ENCODE results near the gene MYT1. TPM values are rescaled to one million over a fixed set of nuclear protein-coding genes. Genes with fewer than 3 reads are reported as not detected.
A peak's percentile ranks its signal among the peaks of the same experiment; 100 is the strongest.

MYT1 gene
- total and polyA plus RNA-seq, 2 of the 13 experiments (the other 11 are each of a cell fraction or from before 2014, with no cell fraction given), result 0.58 to 2.5 TPM

- TF ChIP-seq HINFP (CRISPR knock-in tag; IDR thresholded peaks at IDR 0.05; ENCODE audit: low read depth) (peak; percentile 74; the same call in 1 of the 2 replicates), MAX (IDR thresholded peaks at IDR 0.05) (peak; percentile 96), ZNF383 (CRISPR knock-in tag; IDR thresholded peaks at IDR 0.05; ENCODE audit: borderline replicate concordance) (no peak), HIVEP1 (CRISPR knock-in tag; IDR thresholded peaks at IDR 0.05) (peak; percentile 93), CCDC6 (CRISPR knock-in tag; IDR thresholded peaks at IDR 0.05) (peak; percentile 80; the same call in 1 of the 2 replicates), ATF1 (CRISPR knock-in tag; IDR thresholded peaks at IDR 0.05) (no peak), SNRNP70 (IDR thresholded peaks at IDR 0.05; ENCODE audit: low read depth, low read length) (no peak), TBL1XR1 (IDR thresholded peaks at IDR 0.05; ENCODE audit: borderline replicate concordance, low read length, partially characterized antibody) (peak; percentile 64), JUND (CRISPR knock-in tag; IDR thresholded peaks at IDR 0.05) (peak; percentile 74; the same call in 1 of the 2 replicates), ZNF556 (CRISPR knock-in tag; IDR thresholded peaks at IDR 0.05; ENCODE audit: borderline replicate concordance) (peak; percentile 93), ZNF782 (CRISPR knock-in tag; IDR thresholded peaks at IDR 0.05; ENCODE audit: borderline replicate concordance) (peak; percentile 90; the same call in 1 of the 2 replicates), ZNF24 (IDR thresholded peaks at IDR 0.05) (no peak), ZNF547 (CRISPR knock-in tag; IDR thresholded peaks at IDR 0.05) (no peak), ZNF17 (CRISPR knock-in tag; IDR thresholded peaks at IDR 0.05) (no peak), PAWR (CRISPR knock-in tag; IDR thresholded peaks at IDR 0.05; ENCODE audit: borderline replicate concordance) (no peak)
- TF ChIP-seq, protein P1, sequence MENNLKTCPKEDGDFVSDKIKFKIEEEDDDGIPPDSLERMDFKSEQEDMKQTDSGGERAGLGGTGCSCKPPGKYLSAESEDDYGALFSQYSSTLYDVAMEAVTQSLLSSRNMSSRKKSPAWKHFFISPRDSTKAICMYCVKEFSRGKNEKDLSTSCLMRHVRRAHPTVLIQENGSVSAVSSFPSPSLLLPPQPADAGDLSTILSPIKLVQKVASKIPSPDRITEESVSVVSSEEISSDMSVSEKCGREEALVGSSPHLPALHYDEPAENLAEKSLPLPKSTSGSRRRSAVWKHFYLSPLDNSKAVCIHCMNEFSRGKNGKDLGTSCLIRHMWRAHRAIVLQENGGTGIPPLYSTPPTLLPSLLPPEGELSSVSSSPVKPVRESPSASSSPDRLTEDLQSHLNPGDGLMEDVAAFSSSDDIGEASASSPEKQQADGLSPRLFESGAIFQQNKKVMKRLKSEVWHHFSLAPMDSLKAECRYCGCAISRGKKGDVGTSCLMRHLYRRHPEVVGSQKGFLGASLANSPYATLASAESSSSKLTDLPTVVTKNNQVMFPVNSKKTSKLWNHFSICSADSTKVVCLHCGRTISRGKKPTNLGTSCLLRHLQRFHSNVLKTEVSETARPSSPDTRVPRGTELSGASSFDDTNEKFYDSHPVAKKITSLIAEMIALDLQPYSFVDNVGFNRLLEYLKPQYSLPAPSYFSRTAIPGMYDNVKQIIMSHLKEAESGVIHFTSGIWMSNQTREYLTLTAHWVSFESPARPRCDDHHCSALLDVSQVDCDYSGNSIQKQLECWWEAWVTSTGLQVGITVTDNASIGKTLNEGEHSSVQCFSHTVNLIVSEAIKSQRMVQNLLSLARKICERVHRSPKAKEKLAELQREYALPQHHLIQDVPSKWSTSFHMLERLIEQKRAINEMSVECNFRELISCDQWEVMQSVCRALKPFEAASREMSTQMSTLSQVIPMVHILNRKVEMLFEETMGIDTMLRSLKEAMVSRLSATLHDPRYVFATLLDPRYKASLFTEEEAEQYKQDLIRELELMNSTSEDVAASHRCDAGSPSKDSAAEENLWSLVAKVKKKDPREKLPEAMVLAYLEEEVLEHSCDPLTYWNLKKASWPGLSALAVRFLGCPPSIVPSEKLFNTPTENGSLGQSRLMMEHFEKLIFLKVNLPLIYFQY (CRISPR knock-in tag; IDR thresholded peaks at IDR 0.05; ENCODE audit: borderline replicate concordance), result no peak
- TF ChIP-seq, protein P2, sequence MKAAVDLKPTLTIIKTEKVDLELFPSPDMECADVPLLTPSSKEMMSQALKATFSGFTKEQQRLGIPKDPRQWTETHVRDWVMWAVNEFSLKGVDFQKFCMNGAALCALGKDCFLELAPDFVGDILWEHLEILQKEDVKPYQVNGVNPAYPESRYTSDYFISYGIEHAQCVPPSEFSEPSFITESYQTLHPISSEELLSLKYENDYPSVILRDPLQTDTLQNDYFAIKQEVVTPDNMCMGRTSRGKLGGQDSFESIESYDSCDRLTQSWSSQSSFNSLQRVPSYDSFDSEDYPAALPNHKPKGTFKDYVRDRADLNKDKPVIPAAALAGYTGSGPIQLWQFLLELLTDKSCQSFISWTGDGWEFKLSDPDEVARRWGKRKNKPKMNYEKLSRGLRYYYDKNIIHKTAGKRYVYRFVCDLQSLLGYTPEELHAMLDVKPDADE (CRISPR knock-in tag; IDR thresholded peaks at IDR 0.05), result no peak
- TF ChIP-seq, protein P3, sequence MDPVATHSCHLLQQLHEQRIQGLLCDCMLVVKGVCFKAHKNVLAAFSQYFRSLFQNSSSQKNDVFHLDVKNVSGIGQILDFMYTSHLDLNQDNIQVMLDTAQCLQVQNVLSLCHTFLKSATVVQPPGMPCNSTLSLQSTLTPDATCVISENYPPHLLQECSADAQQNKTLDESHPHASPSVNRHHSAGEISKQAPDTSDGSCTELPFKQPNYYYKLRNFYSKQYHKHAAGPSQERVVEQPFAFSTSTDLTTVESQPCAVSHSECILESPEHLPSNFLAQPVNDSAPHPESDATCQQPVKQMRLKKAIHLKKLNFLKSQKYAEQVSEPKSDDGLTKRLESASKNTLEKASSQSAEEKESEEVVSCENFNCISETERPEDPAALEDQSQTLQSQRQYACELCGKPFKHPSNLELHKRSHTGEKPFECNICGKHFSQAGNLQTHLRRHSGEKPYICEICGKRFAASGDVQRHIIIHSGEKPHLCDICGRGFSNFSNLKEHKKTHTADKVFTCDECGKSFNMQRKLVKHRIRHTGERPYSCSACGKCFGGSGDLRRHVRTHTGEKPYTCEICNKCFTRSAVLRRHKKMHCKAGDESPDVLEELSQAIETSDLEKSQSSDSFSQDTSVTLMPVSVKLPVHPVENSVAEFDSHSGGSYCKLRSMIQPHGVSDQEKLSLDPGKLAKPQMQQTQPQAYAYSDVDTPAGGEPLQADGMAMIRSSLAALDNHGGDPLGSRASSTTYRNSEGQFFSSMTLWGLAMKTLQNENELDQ (CRISPR knock-in tag; IDR thresholded peaks at IDR 0.05; ENCODE audit: borderline replicate concordance), result no peak
- TF ChIP-seq, protein P4, sequence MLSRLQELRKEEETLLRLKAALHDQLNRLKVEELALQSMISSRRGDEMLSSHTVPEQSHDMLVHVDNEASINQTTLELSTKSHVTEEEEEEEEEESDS (CRISPR knock-in tag; IDR thresholded peaks at IDR 0.05; ENCODE audit: borderline replicate concordance), result no peak
Measured at GRCh38 chr20:64236137-64237088, 72.2 kb downstream of the MYT1 start (continued).

All from HepG2 (cell line).